ENCODE measurements around the gene HPGDS. TPM values are rescaled to one million over a fixed set of nuclear protein-coding genes. Genes with fewer than 3 reads are reported as not detected.

Gene HPGDS
- total and polyA plus RNA-seq, 2 experiments from 2014 or later = not detected

DNA sequence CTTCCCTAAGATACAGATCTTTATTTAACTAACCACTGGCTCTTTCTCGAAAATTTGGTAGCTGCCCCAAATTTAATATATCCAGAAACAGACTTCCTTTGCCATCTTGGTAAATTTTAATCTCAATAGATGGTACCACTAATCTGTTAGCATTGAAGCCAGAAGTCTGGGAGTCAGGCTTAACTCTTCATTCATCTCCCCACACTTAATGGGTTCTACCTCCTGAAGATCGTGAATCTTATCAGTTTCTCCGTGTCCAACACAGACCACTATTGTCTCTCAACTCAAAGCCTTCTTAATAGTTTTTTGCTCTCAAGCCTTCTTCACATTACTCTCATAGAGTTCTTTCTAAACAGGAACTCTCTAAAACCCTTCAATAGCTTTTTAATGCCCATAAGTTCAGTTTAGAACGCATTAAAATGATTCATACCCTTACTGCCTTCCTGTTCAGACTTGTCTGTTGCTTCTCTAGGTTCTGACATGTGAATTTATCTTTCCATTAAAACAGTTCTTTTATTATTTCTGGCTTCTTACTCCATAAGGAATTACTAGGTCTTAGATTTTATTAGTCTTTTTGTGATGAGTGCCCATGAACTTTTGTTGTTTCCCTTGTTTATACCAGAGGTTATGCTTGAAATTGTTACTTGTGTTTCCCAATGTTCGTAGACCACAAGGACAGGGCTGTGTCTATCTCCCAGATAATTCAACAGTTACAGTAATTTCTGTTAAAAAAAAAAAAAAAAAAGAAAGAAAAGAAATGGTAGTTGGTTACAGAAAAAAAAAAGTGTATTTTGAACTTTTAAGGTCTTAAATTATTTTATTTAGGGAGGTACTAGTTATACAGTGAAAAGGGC lies 80.2 kb downstream of the HPGDS start:
- Histone ChIP-seq H3K4me3 (no peak overlapping the region), H2AFZ (no peak overlapping the region), H3K79me2 (replicated peaks; ENCODE audit: insufficient read depth) (no peaks in the 10 kb centered on the region), H3K27ac (ENCODE audit: low read depth) (no peak overlapping the region), H3F3A (replicated peaks; ENCODE audit: low read depth) (no peaks in the 10 kb centered on the region), H4K20me1 (replicated peaks; ENCODE audit: insufficient read depth) (no peaks in the 10 kb centered on the region), H3K9me2 (ENCODE audit: insufficient read depth) (no peaks in the 10 kb centered on the region), H3K27me3 (ENCODE audit: insufficient read depth) (no peaks in the 10 kb centered on the region), H3K4me2 (no peak overlapping the region), H3K4me1 (ENCODE audit: insufficient read depth) (no peaks in the 10 kb centered on the region), H3K36me3 (ENCODE audit: insufficient read depth) (peaks cover 6% of the 10 kb centered on the region; the same call in 1 of the 2 replicates)
- Mint-ChIP-seq H3K4me3 (no peak overlapping the region), H3K9me3 (no peaks in the 10 kb centered on the region), H3K36me3 (ENCODE audit: low read depth) (peaks cover 27% of the 10 kb centered on the region), H3K4me1 (no peaks in the 10 kb centered on the region), H3K27ac (no peak overlapping the region), H3K27me3 (ENCODE audit: insufficient read depth, low read depth, poor library complexity) (peaks cover 2% of the 10 kb centered on the region)
- TF ChIP-seq JUNB (IDR thresholded peaks at IDR 0.05; ENCODE audit: unreplicated experiment) = no peak
- TF ChIP-seq, protein P1, sequence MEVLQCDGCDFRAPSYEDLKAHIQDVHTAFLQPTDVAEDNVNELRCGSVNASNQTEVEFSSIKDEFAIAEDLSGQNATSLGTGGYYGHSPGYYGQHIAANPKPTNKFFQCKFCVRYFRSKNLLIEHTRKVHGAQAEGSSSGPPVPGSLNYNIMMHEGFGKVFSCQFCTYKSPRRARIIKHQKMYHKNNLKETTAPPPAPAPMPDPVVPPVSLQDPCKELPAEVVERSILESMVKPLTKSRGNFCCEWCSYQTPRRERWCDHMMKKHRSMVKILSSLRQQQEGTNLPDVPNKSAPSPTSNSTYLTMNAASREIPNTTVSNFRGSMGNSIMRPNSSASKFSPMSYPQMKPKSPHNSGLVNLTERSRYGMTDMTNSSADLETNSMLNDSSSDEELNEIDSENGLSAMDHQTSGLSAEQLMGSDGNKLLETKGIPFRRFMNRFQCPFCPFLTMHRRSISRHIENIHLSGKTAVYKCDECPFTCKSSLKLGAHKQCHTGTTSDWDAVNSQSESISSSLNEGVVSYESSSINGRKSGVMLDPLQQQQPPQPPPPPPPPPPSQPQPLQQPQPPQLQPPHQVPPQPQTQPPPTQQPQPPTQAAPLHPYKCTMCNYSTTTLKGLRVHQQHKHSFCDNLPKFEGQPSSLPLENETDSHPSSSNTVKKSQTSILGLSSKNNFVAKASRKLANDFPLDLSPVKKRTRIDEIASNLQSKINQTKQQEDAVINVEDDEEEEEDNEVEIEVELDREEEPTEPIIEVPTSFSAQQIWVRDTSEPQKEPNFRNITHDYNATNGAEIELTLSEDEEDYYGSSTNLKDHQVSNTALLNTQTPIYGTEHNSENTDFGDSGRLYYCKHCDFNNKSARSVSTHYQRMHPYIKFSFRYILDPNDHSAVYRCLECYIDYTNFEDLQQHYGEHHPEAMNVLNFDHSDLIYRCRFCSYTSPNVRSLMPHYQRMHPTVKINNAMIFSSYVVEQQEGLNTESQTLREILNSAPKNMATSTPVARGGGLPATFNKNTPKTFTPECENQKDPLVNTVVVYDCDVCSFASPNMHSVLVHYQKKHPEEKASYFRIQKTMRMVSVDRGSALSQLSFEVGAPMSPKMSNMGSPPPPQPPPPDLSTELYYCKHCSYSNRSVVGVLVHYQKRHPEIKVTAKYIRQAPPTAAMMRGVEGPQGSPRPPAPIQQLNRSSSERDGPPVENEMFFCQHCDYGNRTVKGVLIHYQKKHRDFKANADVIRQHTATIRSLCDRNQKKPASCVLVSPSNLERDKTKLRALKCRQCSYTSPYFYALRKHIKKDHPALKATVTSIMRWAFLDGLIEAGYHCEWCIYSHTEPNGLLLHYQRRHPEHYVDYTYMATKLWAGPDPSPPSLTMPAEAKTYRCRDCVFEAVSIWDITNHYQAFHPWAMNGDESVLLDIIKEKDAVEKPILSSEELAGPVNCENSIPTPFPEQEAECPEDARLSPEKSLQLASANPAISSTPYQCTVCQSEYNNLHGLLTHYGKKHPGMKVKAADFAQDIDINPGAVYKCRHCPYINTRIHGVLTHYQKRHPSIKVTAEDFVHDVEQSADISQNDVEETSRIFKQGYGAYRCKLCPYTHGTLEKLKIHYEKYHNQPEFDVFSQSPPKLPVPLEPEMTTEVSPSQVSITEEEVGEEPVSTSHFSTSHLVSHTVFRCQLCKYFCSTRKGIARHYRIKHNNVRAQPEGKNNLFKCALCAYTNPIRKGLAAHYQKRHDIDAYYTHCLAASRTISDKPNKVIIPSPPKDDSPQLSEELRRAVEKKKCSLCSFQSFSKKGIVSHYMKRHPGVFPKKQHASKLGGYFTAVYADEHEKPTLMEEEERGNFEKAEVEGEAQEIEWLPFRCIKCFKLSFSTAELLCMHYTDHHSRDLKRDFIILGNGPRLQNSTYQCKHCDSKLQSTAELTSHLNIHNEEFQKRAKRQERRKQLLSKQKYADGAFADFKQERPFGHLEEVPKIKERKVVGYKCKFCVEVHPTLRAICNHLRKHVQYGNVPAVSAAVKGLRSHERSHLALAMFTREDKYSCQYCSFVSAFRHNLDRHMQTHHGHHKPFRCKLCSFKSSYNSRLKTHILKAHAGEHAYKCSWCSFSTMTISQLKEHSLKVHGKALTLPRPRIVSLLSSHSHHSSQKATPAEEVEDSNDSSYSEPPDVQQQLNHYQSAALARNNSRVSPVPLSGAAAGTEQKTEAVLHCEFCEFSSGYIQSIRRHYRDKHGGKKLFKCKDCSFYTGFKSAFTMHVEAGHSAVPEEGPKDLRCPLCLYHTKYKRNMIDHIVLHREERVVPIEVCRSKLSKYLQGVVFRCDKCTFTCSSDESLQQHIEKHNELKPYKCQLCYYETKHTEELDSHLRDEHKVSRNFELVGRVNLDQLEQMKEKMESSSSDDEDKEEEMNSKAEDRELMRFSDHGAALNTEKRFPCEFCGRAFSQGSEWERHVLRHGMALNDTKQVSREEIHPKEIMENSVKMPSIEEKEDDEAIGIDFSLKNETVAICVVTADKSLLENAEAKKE (CRISPR knock-in tag; IDR thresholded peaks at IDR 0.05) = no peak
- TF ChIP-seq, protein P2, sequence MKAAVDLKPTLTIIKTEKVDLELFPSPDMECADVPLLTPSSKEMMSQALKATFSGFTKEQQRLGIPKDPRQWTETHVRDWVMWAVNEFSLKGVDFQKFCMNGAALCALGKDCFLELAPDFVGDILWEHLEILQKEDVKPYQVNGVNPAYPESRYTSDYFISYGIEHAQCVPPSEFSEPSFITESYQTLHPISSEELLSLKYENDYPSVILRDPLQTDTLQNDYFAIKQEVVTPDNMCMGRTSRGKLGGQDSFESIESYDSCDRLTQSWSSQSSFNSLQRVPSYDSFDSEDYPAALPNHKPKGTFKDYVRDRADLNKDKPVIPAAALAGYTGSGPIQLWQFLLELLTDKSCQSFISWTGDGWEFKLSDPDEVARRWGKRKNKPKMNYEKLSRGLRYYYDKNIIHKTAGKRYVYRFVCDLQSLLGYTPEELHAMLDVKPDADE (IDR thresholded peaks at IDR 0.05) = no peak
- TF ChIP-seq ZNF331 (CRISPR knock-in tag; IDR thresholded peaks at IDR 0.05; ENCODE audit: low read depth) = no peak
- no peak for TF ChIP-seq NANOG (IDR thresholded peaks at IDR 0.05; ENCODE audit: borderline replicate concordance)
- no peak for TF ChIP-seq EZH2phosphoT487 (IDR thresholded peaks at IDR 0.05; ENCODE audit: unreplicated experiment)
- TF ChIP-seq CTCF (conservative IDR thresholded peaks at IDR 0.05; ENCODE audit: low read depth in 2 of 2) = no peak
- no peak for TF ChIP-seq ZNF114 (CRISPR knock-in tag; IDR thresholded peaks at IDR 0.05)
- no peak for TF ChIP-seq EZH2 (IDR thresholded peaks at IDR 0.05; ENCODE audit: low read depth, unreplicated experiment)
- no peak for TF ChIP-seq POLR2AphosphoS5 (IDR thresholded peaks at IDR 0.05; ENCODE audit: low read depth)
- TF ChIP-seq, protein P3, sequence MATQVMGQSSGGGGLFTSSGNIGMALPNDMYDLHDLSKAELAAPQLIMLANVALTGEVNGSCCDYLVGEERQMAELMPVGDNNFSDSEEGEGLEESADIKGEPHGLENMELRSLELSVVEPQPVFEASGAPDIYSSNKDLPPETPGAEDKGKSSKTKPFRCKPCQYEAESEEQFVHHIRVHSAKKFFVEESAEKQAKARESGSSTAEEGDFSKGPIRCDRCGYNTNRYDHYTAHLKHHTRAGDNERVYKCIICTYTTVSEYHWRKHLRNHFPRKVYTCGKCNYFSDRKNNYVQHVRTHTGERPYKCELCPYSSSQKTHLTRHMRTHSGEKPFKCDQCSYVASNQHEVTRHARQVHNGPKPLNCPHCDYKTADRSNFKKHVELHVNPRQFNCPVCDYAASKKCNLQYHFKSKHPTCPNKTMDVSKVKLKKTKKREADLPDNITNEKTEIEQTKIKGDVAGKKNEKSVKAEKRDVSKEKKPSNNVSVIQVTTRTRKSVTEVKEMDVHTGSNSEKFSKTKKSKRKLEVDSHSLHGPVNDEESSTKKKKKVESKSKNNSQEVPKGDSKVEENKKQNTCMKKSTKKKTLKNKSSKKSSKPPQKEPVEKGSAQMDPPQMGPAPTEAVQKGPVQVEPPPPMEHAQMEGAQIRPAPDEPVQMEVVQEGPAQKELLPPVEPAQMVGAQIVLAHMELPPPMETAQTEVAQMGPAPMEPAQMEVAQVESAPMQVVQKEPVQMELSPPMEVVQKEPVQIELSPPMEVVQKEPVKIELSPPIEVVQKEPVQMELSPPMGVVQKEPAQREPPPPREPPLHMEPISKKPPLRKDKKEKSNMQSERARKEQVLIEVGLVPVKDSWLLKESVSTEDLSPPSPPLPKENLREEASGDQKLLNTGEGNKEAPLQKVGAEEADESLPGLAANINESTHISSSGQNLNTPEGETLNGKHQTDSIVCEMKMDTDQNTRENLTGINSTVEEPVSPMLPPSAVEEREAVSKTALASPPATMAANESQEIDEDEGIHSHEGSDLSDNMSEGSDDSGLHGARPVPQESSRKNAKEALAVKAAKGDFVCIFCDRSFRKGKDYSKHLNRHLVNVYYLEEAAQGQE (IDR thresholded peaks at IDR 0.05; ENCODE audit: unreplicated experiment) = no peak
- TF ChIP-seq STAT1 (IDR thresholded peaks at IDR 0.05; ENCODE audit: unreplicated experiment) = no peak
- no peak for TF ChIP-seq CREB1 (CRISPR knock-in tag; IDR thresholded peaks at IDR 0.05; ENCODE audit: low read depth)
- no peak for DNase-seq (ENCODE audit: low spot score)
- no peak for ATAC-seq

All from GM23338 (cell line).